ENCODE data around the gene CDCA7L.

GRCh38 chr7:21912305-21912704 lies 33.4 kb downstream of the CDCA7L start:
- TF ChIP-seq CTCF (IDR thresholded peaks at IDR 0.05), result no peak
- TF ChIP-seq POLR2A (IDR thresholded peaks at IDR 0.05), result no peak
